Measurements from ENCODE around the gene SLAIN2. TPM values are rescaled to one million over a fixed set of nuclear protein-coding genes. Genes with fewer than 3 reads are reported as not detected.
"Not testable (repeated sequence)": the region's sequence is repeated elsewhere in the genome, so short reads cannot be mapped to it uniquely, and the experiment has no call there.

SLAIN2 gene
- total RNA-seq (10 to 100 TPM; 46.3 to 47.0 TPM), total RNA-seq (63.2 to 135 (median 93.0) reads per million in 172 experiments)
- polyA plus RNA-seq (2013, experiment 1 of 2), result 45.3 TPM
- 58.4 TPM for polyA plus RNA-seq (2013, experiment 2 of 2)

DNA sequence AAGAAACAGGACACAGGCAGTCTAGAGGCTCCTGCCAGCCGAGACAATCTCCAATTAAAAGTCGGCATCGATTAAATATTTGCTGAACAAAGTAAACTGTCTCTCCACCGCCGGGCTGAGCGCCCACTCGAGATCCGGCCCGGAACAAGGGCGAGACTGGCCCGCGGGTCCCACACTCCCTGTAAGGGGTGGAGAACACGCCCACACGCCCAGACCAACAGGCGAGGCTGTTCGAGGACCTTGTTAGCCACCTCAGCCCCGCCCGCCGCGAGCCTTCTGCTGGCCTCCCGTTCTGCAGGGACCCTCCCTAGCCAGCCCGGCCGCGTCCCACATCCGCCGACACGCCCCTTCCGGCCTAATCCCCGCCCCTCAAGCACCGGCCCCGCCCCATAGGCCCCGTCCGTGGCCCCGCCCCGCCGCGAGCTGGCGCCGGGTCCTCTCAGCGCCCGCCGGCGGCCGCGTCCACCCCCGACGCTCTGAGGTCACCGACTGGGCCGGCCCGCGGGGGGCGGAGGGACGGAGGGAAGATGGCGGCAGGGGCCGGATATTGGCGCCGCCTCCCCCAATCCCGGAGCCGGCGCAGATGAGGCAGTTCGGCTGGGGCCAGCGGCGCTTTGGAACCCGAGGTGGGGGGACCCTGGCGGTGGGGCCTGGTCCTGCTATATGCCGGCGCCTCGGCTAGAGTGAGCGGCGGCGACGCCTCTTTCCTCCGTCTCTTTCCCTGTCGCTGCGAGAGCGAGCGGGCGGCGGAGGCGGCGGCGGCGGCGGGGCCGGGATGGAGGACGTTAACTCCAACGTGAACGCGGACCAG, at the start of gene SLAIN2:
Gene SLAIN2 (plus strand): TSS at position 565 of the 811 bp plus-strand sequence. CDS start 211 bp downstream, at position 776.
- intact Hi-C loops (cut with DNase I, micrococcal nuclease), result loop anchor here (1.0 to 10.0 kb wide), 7 partner anchors 71 to 564 kb away; partner anchors contain the start of genes FRYL (in 1 of the 2), NFXL1 (in 1 of the 2), OCIAD1 (in 1 of the 2) and OCIAD2 (in 1 of the 2)
- peak; percentile 92 to 100 (median 98) for DNase-seq
- peak; percentile 81 for ATAC-seq (ENCODE audit: poor library complexity)
- H3K4me1 ChIP-seq (ENCODE audit: insufficient read depth, low read length), result peaks cover 18% of the 10 kb centered on the region
- H3K27me3 ChIP-seq (ENCODE audit: control insufficient read depth in 1 of 2, insufficient read depth in 2 of 2, low read length in 2 of 2), result no peaks in the 10 kb centered on the region
- H3K4me3 Mint-ChIP-seq, result peak within 1 kb of the TSS; percentile 100
- no peaks in the 10 kb centered on the region for H3K36me3 ChIP-seq (ENCODE audit: insufficient read depth, low read length)
- H3K9me3 ChIP-seq (ENCODE audit: control insufficient read depth in 1 of 2, insufficient read depth in 1 of 2, low read length in 2 of 2), result no peaks in the 10 kb centered on the region
- TF ChIP-seq, protein P1, sequence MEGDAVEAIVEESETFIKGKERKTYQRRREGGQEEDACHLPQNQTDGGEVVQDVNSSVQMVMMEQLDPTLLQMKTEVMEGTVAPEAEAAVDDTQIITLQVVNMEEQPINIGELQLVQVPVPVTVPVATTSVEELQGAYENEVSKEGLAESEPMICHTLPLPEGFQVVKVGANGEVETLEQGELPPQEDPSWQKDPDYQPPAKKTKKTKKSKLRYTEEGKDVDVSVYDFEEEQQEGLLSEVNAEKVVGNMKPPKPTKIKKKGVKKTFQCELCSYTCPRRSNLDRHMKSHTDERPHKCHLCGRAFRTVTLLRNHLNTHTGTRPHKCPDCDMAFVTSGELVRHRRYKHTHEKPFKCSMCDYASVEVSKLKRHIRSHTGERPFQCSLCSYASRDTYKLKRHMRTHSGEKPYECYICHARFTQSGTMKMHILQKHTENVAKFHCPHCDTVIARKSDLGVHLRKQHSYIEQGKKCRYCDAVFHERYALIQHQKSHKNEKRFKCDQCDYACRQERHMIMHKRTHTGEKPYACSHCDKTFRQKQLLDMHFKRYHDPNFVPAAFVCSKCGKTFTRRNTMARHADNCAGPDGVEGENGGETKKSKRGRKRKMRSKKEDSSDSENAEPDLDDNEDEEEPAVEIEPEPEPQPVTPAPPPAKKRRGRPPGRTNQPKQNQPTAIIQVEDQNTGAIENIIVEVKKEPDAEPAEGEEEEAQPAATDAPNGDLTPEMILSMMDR (IDR thresholded peaks at IDR 0.05), result peak; percentile 36
- no peaks in the 10 kb centered on the region for H3K27me3 Mint-ChIP-seq
- CTCF ChIA-PET, result interaction anchor here (1.1 to 1.6 kb wide), 3 partner anchors 66 to 209 kb away, joined by 3 to 4 read pairs (median 3); no protein-coding TSS in a partner anchor
- H3K27ac ChIP-seq (ENCODE audit: low read depth in 1 of 2, low read length in 2 of 2), result peak within 1 kb of the TSS; percentile 91 to 95
- no peaks in the 10 kb centered on the region for H3K9me3 Mint-ChIP-seq
- peaks cover 13% of the 10 kb centered on the region for H3K36me3 Mint-ChIP-seq (ENCODE audit: low read depth)
- peaks cover 54% of the 10 kb centered on the region for H3K4me1 Mint-ChIP-seq (ENCODE audit: low read depth)
- POLR2A ChIA-PET, result interaction anchor here (0.7 to 1.9 kb wide), 13 partner anchors 8 to 565 kb away, joined by 3 to 10 read pairs (median 3); partner anchors contain the start of genes NFXL1, OCIAD2 and SLC10A4
- peak within 1 kb of the TSS; percentile 82 for H3K4me3 ChIP-seq (ENCODE audit: low read length)
- H3K27ac Mint-ChIP-seq, result peak within 1 kb of the TSS; percentile 98

DNA sequence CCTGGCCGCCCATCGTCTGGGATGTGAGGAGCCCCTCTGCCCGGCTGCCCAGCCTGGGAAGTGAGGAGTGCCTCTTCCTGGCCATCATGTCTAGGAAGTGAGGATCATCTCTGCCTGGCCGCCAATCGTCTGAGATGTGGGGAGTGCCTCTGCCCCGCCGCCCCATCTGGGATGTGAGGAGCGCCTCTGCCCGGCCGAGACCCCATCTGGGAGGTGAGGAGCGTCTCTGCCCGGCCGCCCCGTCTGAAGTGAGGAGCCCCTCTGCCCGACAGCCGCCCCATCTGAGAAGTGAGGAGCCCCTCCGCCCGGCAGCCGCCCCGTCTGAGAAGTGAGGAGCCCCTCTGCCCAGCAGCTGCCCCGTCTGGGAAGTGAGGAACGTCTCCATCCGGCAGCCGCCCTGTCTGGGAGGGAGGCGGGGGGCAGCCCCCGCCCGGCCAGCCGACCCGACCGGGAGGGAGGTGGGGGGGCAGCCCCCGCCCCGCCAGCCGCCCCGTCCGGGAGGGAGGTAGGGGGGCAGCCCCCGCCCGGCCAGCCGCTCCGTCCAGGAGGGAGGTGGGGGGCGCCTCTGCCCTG, 49.0 kb upstream of the SLAIN2 start:
- H3K4me1 Mint-ChIP-seq (ENCODE audit: low read depth); ATAC-seq (ENCODE audit: poor library complexity); H3K27me3 ChIP-seq (ENCODE audit: control insufficient read depth in 1 of 2, insufficient read depth in 2 of 2, low read length in 2 of 2); H3K4me1 ChIP-seq (ENCODE audit: insufficient read depth, low read length); H3K27ac ChIP-seq (ENCODE audit: low read depth in 1 of 2, low read length in 2 of 2); DNase-seq; intact Hi-C loops (cut with DNase I, micrococcal nuclease); H3K27me3 Mint-ChIP-seq; CTCF ChIA-PET; H3K36me3 Mint-ChIP-seq (ENCODE audit: low read depth); H3K27ac Mint-ChIP-seq; H3K4me3 ChIP-seq (ENCODE audit: low read length); H3K9me3 Mint-ChIP-seq; H3K4me3 Mint-ChIP-seq; POLR2A ChIA-PET; H3K36me3 ChIP-seq (ENCODE audit: insufficient read depth, low read length): not testable (repeated sequence)
- peaks cover 0 to 11% of the 10 kb centered on the region in 2 experiments for H3K9me3 ChIP-seq (ENCODE audit: control insufficient read depth in 1 of 2, insufficient read depth in 1 of 2, low read length in 2 of 2)

- TF ChIP-seq, protein P1 (IDR thresholded peaks at IDR 0.05), result no peak
Measured at GRCh38 chr4:48295116-48295515, 46.2 kb upstream of the SLAIN2 start.

More at GRCh38 chr4:48295116-48295515, 46.2 kb upstream of the SLAIN2 start:
- no peak overlapping the region for H3K27ac ChIP-seq (ENCODE audit: low read depth in 1 of 2, low read length in 2 of 2)
- Mint-ChIP-seq H3K9me3 (no peaks in the 10 kb centered on the region), H3K4me3 (no peak overlapping the region), H3K4me1 (ENCODE audit: low read depth) (no peaks in the 10 kb centered on the region), H3K36me3 (ENCODE audit: low read depth) (no peaks in the 10 kb centered on the region), H3K27me3 (peaks cover 5% of the 10 kb centered on the region), H3K27ac (no peak overlapping the region)
- H3K4me1 ChIP-seq (ENCODE audit: insufficient read depth, low read length), result no peaks in the 10 kb centered on the region
- ChIA-PET POLR2A (no interaction called here), CTCF (no interaction called here)
- DNase-seq (no peak), ATAC-seq (ENCODE audit: poor library complexity) (no peak)
- intact Hi-C loops (cut with DNase I, micrococcal nuclease), result no loop called here
- no peaks in the 10 kb centered on the region for H3K27me3 ChIP-seq (ENCODE audit: control insufficient read depth in 1 of 2, insufficient read depth in 2 of 2, low read length in 2 of 2)
- no peaks in the 10 kb centered on the region for H3K36me3 ChIP-seq (ENCODE audit: insufficient read depth, low read length)
- peaks cover 0 to 11% of the 10 kb centered on the region in 2 experiments for H3K9me3 ChIP-seq (ENCODE audit: control insufficient read depth in 1 of 2, insufficient read depth in 1 of 2, low read length in 2 of 2)
- no peak overlapping the region for H3K4me3 ChIP-seq (ENCODE audit: low read length)
